ENCODE results near the gene RHOB.

- TF ChIP-seq CTCF (IDR thresholded peaks at IDR 0.05; ENCODE audit: low read depth, low read length): no peak
- no peak for TF ChIP-seq MAX (IDR thresholded peaks at IDR 0.05; ENCODE audit: low read depth, low read length)
- no peak for TF ChIP-seq POLR2A (IDR thresholded peaks at IDR 0.05; ENCODE audit: extremely low read depth, insufficient read length)
- no peak for TF ChIP-seq MYC (IDR thresholded peaks at IDR 0.05; ENCODE audit: low read depth, low read length)
Observed at GRCh38 chr2:20467789-20468548, 21.1 kb downstream of the RHOB start.
